Spleen (tissue), 7 donors: ENCODE data around the gene IFNA16.
"Not testable (repeated sequence)": the region's sequence is repeated elsewhere in the genome, so short reads cannot be mapped to it uniquely, and the experiment has no call there.

ENCODE experiments used
- CTCF ChIP-seq, 11 experiments: fragments of 200-600 bp in 7 of 11; fragments of 450-650 bp in 4 of 11; sonication (generic) in 4 of 11; IDR thresholded peaks in 8 of 11; conservative IDR thresholded peaks in 3 of 11; 1 replicate in 7 of 11; 2 replicates in 4 of 11; pipeline versions ENCODE4 v1.4.0 to v1.8.0; 2016 to 2021; ENCODE audit warnings: antibody characterized with exemption in 11 of 11, inconsistent platforms in 4 of 11, mild to moderate bottlenecking in 1 of 11
- POLR2A ChIP-seq, 3 donors: fragments of 450-650 bp; IDR thresholded peaks; one replicate each; pipeline ENCODE4 v1.5.1; 2017; ENCODE audit warnings: antibody characterized with exemption in 3 of 3, mild to moderate bottlenecking in 1 of 3
- POLR2AphosphoS5 ChIP-seq, 3 donors: sonication (generic); formaldehyde crosslinking; IDR thresholded peaks; one replicate each; pipeline ENCODE4 v1.5.1; 2017; ENCODE audit warnings: antibody characterized with exemption in 3 of 3
- donor health status: DM: no; HTN: no; CAD: no; lungs with moderate emphysema.
- donor health status: DM: no; HTN: no; CAD: no.
- donor health status: DM: no; HTN: no; CAD: no.

- peak in 6 of 11 experiments; percentile 19 to 51 (median 38) for TF ChIP-seq CTCF (IDR thresholded peaks at IDR 0.05 in 8 of 11, conservative IDR thresholded peaks at IDR 0.05 in 3 of 11)
- not testable (repeated sequence) for TF ChIP-seq POLR2A, POLR2AphosphoS5 (IDR thresholded peaks at IDR 0.05)
These were observed 3.4 kb downstream of the IFNA16 start for GRCh38 chr9:21213411-21214326.
